H7 (cell line): ENCODE data around the gene HERC3. TPM values are rescaled to one million over a fixed set of nuclear protein-coding genes. Genes with fewer than 3 reads are reported as not detected.

Experiments used
- DNase-seq: peaks from one replicate; pipeline ENCODE4 v3.0.0; 2012
- H3K27me3 ChIP-seq: 2 replicates; pipeline ENCODE4 v1.6.0; 2011; ENCODE audit warnings: mild to moderate bottlenecking, low read length; ENCODE audit not compliant: control insufficient read depth, insufficient read depth
- H3K36me3 ChIP-seq: replicated peaks from 2 replicates; pipeline ENCODE4 v1.5.1; 2011; ENCODE audit warnings: low read length; ENCODE audit not compliant: control insufficient read depth, insufficient read depth
- H3K4me3 ChIP-seq: 2 replicates; pipeline ENCODE4 v1.5.1; 2011; ENCODE audit warnings: low read depth, mild to moderate bottlenecking, control low read depth, low read length, moderate library complexity; ENCODE audit not compliant: insufficient read depth
- total RNA-seq: library from RNA; depleted of rRNA; stranded (reverse); fragments of >200 nt; shearing (Covaris generic); gene quantifications from 2 replicates; pipeline ENCODE4 v1.2.3, GENCODE V29; 2014; rRNA removed

HERC3 gene
- total RNA-seq = 2.0 and 3.0 TPM in 2 replicates

DNA sequence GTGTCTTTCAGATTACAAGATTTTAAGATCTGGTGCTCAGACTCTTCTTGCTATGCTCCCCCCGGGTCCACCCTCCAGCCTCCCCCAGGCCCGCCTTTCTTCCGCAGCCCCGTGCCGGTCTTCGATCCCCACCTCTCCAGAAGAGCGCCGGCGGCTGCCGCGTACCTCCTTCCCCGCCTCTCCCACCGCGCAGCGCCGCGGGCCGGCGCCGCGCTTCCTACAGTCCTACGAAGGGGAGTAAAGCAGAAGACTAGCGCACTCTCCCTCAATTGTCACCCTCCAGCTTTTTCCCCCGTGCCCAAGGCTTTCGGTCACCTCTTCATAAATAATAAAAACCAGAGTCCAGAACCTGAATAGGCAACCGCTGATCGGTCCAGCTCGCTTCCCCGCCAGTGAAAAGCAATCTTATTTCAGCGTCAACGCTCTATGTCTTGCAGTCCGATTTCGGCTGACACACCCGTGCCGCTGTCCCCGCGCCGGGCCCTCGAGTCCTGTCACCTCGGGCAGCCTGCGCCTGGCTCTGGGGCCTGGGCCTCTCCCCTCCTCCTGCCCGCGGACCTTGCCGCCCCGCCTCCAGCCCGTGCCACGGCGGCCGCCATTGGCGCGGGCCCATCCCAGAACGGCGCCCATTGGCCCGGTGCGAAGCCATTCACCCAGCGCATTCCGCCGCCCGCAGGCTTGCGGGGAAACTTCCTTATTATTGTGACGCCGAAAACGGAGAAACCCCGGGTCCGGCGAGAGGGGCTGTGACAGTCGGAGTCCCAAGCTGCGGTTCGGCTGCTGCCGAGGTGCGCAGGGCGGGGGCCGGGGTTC is at the start of gene HERC3:
Gene HERC3 (plus strand): TSS at position 694 of the 813 bp plus-strand sequence. CDS start 13,344 bp downstream, outside the sequence.
- peaks cover 28% of the 10 kb centered on the region for H3K27me3 ChIP-seq

DNA sequence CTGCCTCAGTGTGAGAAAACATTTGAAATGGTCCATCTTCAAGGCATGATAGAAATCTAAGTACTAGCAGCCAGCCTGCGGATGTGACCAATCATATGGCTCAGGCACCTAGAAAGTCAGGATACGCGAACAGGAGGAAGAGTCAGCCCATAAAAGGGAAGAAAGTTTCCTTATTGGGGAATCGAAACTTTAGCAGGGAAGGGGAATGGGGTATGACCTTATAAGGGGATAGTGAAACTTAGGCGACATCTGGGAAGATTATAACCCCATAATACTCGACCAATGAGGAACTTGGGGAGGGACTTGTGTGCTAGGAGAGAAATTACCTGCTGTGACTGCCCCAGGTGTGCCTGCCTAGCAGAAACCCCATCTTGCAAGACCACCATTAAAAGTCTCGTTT is 42.5 kb upstream of the HERC3 start:
- no peaks in the 10 kb centered on the region for H3K36me3 ChIP-seq
- H3K4me3 ChIP-seq = no peak overlapping the region
- no peak for DNase-seq
- no peaks in the 10 kb centered on the region for H3K27me3 ChIP-seq

More for the DNA sequence above, at the start of gene HERC3:
- DNase-seq = peak; percentile 98
- Histone ChIP-seq H3K4me3 (peak within 1 kb of the TSS; percentile 79), H3K36me3 (no peaks in the 10 kb centered on the region)

DNA sequence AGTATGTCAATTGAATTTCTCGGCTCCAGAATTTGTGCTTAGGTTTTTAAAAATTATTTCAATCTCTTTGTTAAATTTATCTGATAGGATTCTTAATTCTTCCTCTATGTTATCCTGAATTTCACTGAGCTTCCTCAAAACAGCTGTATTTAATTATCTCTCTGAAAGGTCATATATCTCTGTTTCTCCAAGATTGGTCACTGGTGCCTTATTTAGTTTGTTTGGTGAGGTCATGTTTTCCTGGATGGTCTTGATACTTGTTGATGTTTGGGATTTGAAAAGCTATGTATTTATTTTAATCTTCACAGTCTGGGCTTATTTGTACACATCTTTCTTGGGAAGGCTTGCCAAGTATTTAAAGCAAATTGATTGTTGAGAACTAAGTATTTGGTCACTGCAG is 24.7 kb upstream of the HERC3 start:
- Histone ChIP-seq H3K36me3 (no peaks in the 10 kb centered on the region), H3K4me3 (no peak overlapping the region)

DNA sequence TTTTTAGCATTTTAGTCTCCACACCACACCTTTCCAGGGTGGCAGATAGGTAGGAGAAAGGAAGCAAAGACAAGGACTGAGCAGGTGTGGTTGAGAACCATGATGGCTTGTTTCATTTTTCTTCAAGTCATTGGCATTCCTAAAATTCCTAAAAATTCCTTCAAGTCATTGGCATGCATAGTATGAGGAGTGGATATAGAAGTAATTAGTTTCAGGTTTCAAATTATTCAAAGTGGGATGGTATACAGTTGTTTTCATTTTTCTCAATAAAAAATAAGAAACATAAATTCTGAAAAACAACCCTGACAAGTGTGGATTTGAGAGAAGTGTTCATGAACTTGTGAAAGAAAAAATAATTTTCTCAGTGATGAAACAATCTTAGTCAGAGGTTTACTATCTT is 22.3 kb upstream of the HERC3 start:
- no peak overlapping the region for H3K4me3 ChIP-seq
- DNase-seq = no peak
- H3K36me3 ChIP-seq = no peaks in the 10 kb centered on the region
- H3K27me3 ChIP-seq = no peaks in the 10 kb centered on the region

More for the DNA sequence above, 24.7 kb upstream of the HERC3 start:
- no peak for DNase-seq
- H3K27me3 ChIP-seq = no peaks in the 10 kb centered on the region

DNA sequence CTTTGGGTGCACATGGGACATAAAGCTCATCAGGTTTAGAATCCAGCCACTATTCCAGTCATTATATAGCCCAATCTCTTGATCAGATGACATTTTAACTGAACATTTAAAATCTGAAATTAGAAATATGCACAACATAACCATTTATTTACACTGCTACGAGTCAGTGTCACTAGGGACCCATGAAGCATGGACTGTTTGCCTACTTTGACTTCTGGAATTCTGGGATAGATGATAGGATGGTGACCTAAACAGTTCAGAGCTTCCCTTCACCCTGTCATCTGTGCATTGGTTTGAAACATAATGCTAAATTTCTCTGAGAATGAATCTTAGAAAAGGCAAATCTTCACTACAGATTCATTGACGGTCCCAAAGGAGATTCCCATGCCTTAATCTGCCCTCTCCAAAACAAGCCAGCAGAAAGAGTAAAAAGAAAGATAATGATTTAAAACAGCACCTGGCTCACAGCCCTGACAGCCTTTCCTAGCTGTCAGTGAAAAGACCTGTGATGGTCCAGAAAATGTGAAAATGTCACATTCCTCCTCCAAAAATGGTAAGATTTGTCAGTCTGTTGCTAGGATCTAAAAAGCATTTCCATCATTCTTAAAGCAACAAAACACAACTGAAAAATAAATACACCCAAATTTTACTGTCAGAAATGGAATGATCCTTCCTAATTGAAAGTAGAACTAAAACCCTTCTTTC is 18.9 kb upstream of the HERC3 start:
- DNase-seq = no peak
- no peak overlapping the region for H3K4me3 ChIP-seq
- H3K27me3 ChIP-seq = no peaks in the 10 kb centered on the region
- H3K36me3 ChIP-seq = no peaks in the 10 kb centered on the region

DNA sequence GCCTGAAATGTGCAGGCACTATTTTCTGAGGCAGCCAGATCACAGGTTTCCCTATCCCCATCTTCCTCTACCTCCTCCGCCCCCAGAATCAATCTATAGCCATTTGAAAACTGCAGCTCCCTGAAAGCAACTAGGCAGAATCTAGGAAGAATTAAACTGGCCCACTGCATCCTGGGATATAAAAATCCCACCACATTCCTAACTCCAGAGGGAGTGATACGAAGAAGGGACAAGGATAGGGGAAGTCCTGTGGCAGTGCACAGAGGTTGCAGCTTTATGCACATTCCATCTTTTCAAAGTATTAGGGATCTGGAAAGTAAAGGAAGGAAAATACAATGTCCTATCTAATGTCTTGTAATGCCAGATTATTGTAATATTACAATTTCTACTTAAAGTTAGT is 18.3 kb upstream of the HERC3 start:
- DNase-seq = peak; percentile 44
- no peaks in the 10 kb centered on the region for H3K36me3 ChIP-seq
- H3K27me3 ChIP-seq = no peaks in the 10 kb centered on the region
- H3K4me3 ChIP-seq = no peak overlapping the region

DNA sequence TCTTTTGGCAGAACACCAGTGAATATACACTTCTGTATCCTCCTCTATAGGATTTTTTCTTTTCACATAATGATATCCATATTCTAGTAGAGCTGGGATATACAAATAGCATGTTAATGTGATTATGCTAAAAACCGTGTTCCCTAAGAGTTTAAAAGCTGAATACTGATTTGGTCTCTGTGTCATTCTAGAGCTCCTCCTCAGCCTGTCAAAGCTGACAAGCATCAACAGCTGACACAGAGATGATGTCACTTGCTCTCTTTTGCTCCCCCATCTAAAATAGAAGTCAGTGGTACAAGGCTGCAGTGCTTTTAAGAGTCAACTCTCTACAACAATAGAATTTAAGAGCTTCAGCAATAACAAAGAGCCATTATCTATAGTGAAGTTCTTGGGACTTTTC is 17.1 kb upstream of the HERC3 start:
- no peaks in the 10 kb centered on the region for H3K36me3 ChIP-seq
- DNase-seq = no peak
- H3K4me3 ChIP-seq = no peak overlapping the region
- no peaks in the 10 kb centered on the region for H3K27me3 ChIP-seq

DNA sequence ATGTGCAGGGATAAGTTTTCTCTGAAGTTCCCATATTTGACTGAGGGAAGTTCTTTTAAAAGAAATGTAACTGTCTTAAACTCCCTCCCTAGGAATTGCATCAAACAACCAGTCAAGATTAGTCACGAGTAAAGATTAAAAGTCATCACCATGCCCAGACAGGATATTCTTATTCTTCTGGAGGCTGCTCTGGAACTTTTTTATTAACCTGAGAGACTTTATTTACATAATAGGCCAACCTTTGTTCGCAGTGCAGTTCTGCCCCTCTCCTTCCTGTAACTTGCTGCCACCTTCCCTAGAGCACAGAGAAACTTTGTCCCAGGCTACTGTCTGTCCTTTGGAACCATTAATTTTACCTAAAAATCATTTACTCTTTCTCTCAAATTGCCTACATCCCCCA is 9.8 kb upstream of the HERC3 start:
- Histone ChIP-seq H3K4me3 (no peak overlapping the region), H3K36me3 (no peaks in the 10 kb centered on the region), H3K27me3 (no peaks in the 10 kb centered on the region)
- DNase-seq = no peak

DNA sequence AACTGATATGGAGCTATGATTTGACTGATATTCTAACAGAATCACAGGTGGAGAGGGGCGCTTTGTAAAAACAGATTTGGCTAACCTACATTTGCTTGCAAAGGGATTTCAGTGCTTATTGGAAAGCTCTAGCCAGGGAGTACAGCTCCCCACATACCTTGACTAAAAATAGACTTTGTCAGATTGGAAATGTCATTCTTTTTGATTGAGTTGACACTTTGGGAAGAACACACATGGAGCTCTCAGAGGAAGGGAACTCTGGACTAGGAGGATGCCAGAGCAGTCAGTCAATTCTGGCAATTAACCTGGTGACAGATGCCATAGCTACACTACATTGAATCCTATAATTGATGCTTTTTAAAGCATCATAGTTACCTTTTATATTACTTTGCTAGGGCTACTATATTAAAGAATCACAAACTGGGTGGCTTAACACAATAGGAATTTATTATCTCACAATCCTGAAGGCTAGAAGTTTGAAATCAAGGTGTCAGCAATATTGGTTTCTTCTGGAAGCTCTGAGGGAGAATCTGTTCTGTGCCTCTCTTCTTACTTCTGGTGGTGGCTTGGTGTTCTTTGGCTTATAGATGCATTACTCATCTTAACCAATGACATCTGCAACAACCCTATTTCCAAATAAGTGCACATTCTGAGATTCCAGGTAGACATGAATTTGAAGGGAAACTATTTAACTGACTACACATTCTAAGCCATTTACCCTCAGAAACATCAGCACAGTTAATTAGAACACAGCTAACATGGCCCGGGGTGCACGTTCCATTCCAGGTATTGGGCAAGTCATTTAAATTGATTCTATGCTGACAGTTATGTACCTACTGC is 8.4 kb upstream of the HERC3 start:
- H3K27me3 ChIP-seq = no peaks in the 10 kb centered on the region
- H3K36me3 ChIP-seq = no peaks in the 10 kb centered on the region
- no peak for DNase-seq
- no peak overlapping the region for H3K4me3 ChIP-seq

DNA sequence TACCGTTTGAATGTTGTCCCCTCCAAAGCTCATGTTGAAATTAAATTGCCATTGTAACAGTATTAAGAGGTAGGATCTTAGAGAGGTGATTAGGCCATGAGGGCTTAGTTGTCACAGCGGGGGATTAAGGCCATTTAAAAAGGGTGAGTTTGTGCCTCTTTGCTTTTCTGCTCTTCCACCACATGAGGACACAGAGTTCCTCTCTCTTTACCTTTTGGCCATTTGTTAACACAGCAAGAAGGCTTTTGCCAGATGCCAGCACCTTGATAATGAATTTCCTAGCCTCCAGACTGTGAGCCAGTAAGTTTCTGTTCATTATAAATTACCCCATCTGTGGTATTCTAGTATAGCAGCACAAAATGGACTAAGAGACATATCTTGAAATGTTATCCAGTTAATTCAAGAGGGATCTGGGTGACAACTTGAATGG is 7.8 kb upstream of the HERC3 start:
- Histone ChIP-seq H3K27me3 (no peaks in the 10 kb centered on the region), H3K36me3 (no peaks in the 10 kb centered on the region), H3K4me3 (no peak overlapping the region)
- DNase-seq = no peak

DNA sequence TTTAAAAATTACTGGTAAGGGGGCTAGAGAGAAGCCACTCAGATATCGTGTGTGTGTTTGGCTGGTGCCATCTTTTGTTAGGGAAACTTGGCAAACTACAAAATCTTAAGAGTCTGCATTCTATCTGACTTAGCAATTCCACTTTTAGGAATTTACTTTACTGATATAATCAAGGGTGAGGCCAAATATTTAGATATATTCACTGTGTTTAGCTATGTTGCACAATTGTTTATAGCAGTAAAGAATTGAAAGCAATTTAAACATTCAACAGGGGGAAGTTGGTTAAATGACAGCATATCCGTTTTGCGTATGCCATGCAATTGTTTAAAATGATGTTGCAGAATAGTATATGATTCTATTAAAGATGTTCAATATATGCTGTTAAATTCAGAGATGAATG is 6.4 kb upstream of the HERC3 start:
- H3K36me3 ChIP-seq = no peaks in the 10 kb centered on the region
- H3K27me3 ChIP-seq = peaks cover 3% of the 10 kb centered on the region
- H3K4me3 ChIP-seq = no peak overlapping the region
- no peak for DNase-seq

DNA sequence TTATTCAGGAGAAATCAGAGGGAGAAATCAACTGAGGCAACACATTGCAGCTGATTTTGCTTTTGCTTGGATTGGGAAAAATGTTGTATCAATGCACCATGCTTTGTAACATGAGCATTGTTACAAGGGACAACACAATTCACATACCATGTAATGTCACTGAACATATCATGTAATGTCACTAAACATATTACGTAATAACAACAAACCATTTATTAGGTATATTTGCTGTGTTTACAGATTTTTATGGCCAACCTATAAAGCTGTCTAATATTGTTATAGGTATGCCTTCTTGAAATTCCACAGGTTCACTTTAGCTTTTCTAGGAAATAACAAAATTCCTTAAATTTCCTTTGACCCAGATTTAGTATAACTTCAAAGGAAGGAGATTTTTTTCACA is 5.0 kb upstream of the HERC3 start:
- H3K27me3 ChIP-seq = peaks cover 12% of the 10 kb centered on the region
- H3K4me3 ChIP-seq = no peak overlapping the region
- DNase-seq = no peak
- H3K36me3 ChIP-seq = no peaks in the 10 kb centered on the region

DNA sequence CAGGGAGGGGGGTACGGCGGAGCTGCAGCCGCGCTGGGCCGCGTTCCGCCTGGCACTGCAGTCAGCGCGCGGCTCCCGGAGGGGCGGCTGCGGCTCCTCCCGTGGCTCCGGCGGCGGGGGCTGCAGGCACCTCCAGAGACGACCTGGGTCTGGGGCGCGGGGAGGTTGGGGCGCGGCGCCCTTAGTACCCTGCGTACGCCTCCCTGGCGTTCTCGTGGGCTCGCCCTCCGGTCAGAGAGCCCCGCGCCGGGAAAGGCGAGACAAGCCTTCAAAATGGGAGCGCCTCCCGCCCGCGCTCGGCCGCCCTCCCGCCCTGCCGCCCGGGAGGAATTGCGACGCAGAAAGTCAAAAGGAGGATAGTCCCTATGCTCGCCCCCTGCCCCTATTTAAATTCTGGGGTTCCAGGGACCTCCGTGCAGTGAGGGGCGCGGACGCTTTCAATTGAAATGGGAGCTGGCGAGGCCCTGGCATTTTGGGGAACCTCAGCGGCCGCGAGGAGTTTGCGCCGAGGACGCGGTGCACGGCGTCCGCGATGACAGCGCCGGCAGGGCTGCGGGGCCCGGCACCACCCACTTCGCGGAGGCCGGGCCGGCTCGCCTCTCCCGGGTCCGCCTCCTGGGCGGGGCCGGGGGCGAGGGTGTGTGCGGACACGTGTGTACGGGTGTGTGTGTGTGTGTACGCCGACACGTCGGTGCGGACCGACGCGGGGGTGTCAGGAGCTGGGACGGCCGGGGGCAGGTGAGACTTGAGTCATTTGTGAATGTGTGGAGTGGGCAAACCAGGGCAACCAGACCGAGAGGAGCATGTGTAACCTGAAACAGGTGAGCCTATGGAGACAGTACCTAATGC is 544 bp downstream of the HERC3 start:
- Histone ChIP-seq H3K27me3 (peaks cover 28% of the 10 kb centered on the region), H3K4me3 (peak overlapping the region; percentile 79), H3K36me3 (no peaks in the 10 kb centered on the region)
- DNase-seq = peak; percentile 94
